NCI-H1694 (cell line): ENCODE data around the gene COL25A1.
"Not testable (repeated sequence)": the region's sequence is repeated elsewhere in the genome, so short reads cannot be mapped to it uniquely, and the experiment has no call there.

Experiments used
- DNase-seq: peaks from one replicate; lab custom pipeline; 2025; lab: John Stamatoyannopoulos, UW

The COL25A1 gene

GRCh38 chr4:109166586-109166985, 135.9 kb downstream of the COL25A1 start:
- no peak for DNase-seq

GRCh38 chr4:109166126-109166525, 136.3 kb downstream of the COL25A1 start:
- no peak for DNase-seq

DNA sequence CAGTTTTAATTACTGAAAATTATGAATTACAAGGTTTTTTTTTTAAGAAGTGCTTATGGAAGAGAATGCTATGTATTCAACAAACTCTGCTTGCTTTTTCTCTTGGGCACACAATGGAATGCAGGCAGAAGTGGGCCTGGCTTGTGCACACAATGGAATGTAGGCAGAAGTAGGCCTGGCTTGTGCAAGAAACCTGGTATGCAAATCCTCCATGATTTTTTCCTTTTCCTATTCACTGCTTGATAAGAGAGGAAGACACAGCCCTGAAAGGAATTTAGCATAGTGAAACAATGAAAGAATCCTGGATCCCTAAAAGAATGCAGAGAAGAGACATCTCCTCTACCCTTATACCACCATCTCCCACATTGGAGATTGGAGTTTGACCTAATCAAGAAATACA, 138.4 kb downstream of the COL25A1 start:
- no peak for DNase-seq

- DNase-seq = no peak
Measured at GRCh38 chr4:109163493-109163892, 139.0 kb downstream of the COL25A1 start.

DNA sequence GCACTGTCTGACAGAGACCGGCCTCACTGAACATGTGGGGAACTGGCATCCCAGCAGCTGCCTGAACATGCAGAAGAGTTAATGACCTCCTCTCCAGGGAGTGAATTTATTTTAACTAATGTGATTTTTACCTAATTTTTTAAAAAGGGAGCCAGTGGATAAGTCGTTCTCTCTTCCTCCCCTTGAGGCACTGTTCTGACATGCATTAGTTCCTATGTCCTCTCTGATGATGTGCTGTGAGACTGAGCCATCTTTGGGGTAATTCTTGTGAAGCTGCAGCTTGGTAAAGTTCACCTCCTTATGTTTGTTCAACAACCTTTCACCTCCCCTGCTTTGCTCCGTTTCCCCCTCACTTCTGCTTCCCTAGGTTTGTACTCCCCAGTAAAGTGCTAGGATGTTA, 139.7 kb downstream of the COL25A1 start:
- DNase-seq = no peak

- DNase-seq = no peak
Measured at GRCh38 chr4:109160494-109160893, 142.0 kb downstream of the COL25A1 start.

DNA sequence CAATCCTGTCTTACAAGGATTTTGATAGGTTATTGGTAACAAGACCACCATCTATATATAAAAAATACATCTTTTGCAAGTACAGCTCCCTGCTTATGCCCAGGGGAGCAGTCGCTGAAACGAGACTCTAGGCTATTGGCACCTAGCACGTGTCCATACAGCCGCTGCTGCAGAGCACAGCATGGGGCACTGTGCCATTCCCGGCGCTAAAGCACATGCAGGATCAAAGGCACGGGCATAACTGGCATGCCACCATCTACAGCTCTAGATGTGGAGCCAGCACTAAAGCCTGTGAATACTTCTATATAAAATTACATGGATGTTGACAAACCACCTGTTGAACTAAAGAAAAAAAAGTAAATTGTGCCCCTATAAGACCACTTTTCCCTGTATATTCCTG, 144.8 kb downstream of the COL25A1 start:
- DNase-seq = no peak

DNA sequence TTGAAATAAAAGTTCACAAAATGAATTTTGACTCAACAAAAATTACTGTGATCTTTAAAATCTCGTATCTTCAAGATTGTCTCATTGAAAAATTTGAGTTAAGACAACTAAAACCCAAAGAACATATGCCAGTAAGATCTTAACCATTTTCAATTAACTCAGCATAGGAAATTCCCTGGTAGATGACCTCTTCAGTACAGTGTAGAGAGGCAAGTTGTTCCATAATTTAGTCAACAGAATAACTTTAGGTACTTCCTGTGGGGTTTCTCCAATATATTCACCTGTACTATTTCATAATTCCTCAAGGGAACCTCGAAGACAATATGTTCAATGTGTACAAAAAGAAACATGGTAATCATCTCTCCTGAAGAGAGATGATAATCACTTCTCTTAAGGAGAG, 145.3 kb downstream of the COL25A1 start:
- DNase-seq = no peak

GRCh38 chr4:109156356-109156755, 146.1 kb downstream of the COL25A1 start:
- no peak for DNase-seq

GRCh38 chr4:109155682-109156283, 146.7 kb downstream of the COL25A1 start:
- no peak for DNase-seq

DNA sequence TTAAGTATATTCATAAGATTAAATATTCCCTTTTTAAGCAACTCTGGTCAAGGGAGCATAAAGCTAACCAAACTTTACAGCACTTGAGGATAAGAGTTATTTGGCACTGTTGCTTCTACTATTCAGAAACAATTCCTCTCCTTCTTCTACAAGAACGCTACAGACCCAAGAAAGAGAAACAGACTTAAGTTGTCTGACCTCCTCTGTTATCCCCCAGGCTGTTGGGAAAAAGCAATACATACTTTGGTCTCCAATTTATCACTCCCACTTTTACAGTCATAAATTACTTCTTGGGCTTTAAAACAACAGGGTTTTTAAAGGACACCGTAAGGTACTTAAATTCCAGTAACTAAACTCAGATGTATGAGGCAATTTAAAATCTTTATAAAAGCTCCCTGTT, 147.4 kb downstream of the COL25A1 start:
- DNase-seq = no peak

DNA sequence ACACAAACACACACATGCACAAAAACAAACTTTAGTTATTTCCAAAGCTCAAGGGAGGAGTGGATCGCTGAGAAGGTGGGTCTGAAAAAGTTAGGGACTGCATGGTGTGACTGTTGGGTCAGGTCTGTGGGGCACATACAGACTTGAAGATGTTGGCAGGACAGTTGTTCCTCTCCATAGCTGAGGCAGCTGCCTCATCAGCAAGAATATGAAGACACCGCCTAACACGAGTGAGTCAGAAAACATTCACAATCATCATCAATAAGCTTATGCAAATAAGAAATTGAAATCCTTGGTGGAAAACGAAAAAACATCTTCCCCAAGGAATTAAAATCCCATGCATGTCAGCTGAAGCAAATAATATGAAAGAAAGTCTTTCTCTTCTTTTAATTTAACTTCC, 148.0 kb downstream of the COL25A1 start:
- no peak for DNase-seq

DNA sequence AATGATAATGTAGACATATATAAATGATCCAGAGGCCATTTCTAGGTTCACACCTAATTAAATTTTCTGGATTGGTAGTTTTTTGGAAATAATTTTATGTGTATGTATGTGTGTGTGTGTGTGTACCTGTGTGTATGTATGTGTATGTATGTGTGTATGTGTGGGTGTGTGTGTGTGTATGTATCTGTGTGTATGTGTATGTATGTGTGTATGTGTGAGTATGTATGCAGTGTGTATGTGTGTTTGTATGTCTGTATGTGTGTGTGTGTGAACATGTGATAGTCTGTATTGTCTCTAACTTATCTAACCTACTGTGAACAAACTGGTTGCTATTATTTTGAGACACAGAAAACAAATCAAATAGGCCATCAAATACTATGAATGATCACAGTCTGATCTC, 152.6 kb downstream of the COL25A1 start:
- no peak for DNase-seq

DNA sequence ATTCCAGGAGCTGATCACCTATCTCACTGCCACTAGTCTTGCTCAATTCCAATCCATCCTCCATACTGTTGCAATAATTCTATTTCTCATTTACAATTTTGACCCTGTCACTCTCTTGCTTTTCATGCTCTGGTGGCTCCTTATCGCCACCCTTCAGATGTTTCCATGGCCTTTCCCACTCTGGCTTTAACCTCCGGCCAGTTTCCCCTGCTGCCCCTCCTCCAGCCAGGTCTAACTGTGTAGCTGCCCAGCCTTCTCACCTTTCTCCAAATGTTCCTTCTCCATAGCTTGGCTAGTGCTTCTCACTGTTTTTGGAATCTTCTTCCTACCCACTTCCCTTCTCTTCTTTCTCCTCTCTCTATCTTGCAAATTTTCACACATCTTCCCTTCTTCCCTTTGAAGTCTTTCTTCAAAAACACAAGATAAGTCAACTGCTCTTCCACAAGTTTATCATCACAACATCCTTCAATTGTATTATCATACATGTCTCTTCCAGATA, 153.8 kb downstream of the COL25A1 start:
- no peak for DNase-seq

GRCh38 chr4:109147135-109147534, 155.3 kb downstream of the COL25A1 start:
- DNase-seq = no peak

GRCh38 chr4:109146499-109146898, 156.0 kb downstream of the COL25A1 start:
- DNase-seq = no peak

GRCh38 chr4:109138125-109138524, 164.3 kb downstream of the COL25A1 start:
- DNase-seq = not testable (repeated sequence)

- no peak for DNase-seq
Measured at GRCh38 chr4:109134921-109135320, 167.5 kb downstream of the COL25A1 start.

GRCh38 chr4:109134268-109134667, 168.2 kb downstream of the COL25A1 start:
- no peak for DNase-seq

GRCh38 chr4:109131559-109131958, 170.9 kb downstream of the COL25A1 start:
- no peak for DNase-seq

DNA sequence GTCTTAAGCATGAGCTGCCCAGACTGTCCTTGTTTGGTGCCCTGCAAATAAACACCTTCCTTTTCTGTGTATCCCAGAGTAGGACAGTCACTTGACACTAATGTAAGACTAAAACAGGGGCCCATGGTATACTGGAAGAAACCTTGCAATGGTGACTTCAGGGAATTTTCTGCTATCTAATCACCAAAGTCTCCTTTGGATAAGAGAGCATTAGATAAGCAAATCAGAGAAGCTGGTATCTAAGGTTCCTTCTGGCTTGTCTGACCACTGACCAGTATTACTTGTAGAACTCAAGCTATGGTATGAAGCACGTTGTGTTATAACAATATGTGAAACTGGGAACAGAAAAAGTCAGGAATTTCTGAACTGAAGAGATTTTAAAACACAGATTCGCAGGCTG, 173.9 kb downstream of the COL25A1 start:
- no peak for DNase-seq

DNA sequence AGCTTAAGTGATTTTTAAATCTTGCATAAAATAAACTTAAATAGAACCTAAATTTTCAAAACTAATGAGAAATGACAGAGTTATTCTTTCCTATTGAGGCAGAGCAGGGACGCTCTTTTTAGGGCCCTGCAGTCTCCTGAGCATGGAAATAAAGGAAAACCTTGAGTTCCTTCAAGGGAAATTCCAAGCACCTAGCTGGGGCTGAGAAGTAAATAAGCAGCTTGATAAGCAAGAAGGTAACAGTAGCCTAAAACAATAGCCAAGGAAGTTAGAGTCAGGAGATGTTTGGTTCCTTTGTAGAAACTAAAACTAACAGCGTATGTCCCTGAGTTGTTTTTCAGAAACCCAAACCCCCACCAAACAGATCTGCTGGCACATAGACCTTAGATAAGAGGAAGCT, 174.6 kb downstream of the COL25A1 start:
- no peak for DNase-seq

GRCh38 chr4:109126856-109127255, 175.6 kb downstream of the COL25A1 start:
- no peak for DNase-seq

DNA sequence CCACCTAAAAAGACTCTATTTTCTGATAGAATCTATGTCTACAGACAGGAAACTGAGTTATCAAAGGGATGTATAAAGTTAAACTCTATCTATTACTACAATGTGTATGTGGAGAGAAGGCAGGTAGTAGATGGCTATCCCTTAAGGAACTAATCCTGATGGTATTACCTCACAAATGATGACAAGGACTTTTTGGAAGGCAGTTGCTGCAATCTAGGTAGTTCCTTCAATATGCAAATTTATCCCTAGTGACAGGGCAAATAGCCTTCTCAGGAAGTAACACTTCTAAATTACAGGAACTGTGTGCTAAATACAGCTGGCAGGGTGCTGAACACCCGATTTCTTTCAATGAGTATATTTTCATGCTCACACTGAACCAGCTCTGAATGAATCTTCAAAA, 177.4 kb downstream of the COL25A1 start:
- no peak for DNase-seq

DNA sequence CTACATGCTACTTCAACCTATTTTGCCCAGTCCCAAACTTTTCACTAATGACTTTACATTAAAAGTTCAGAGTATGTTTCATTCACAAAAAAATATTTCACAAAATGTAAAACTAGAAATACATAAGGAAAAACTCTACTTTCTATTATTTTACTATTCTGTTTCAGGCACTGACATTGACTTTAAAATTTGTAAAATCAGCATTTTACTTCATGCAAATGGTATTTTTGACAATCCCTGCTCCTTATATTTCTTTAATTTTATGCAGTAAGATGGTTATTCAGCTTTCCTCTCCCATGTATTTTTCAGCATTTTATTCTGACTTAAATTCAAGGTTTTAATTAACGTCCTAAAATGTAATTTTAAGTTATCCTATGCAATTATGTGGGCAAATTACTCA, 178.5 kb downstream of the COL25A1 start:
- no peak for DNase-seq
